GM23248 (cell line): ENCODE measurements around the gene ZNF768.

Experiments
- EZH2 ChIP-seq: fragments of 200-600 bp; sonication (generic); IDR thresholded peaks from 2 replicates; pipeline ENCODE4 v1.6.1; 2018; ENCODE audit warnings: antibody characterized with exemption, mild to moderate bottlenecking; ENCODE audit not compliant: insufficient read depth, poor library complexity, severe bottlenecking
- EZH2phosphoT487 ChIP-seq: fragments of 200-600 bp; sonication (generic); IDR thresholded peaks from 2 replicates; pipeline ENCODE4 v1.6.1; 2018; ENCODE audit warnings: antibody characterized with exemption, moderate library complexity, mild to moderate bottlenecking, low read depth; ENCODE audit not compliant: insufficient read depth

- TF ChIP-seq EZH2phosphoT487 (no peak), EZH2 (no peak)
Measured at GRCh38 chr16:30566531-30566930, 40.2 kb upstream of the ZNF768 start.
